Measurements from ENCODE around the gene RFC4.
A peak's percentile ranks its signal among the peaks of the same experiment; 100 is the strongest.

Gene RFC4

GRCh38 chr3:186828340-186828739 lies 22.1 kb upstream of the RFC4 start:
- no peak overlapping the region for H3K27ac ChIP-seq (ENCODE audit: extremely low read depth, low read depth, low read length)
- no peaks in the 10 kb centered on the region for H3K4me1 ChIP-seq (ENCODE audit: control insufficient read depth, insufficient read depth, low read length)
- H3K36me3 ChIP-seq (ENCODE audit: control insufficient read depth in 2 of 2, insufficient read depth in 1 of 2, low read length in 2 of 2): no peaks in the 10 kb centered on the region
- 0 out of 2 replicates have a peak, but pooled peaks have one; percentile 39 for TF ChIP-seq SCRT2 (tag by site-specific recombination; IDR thresholded peaks at IDR 0.05)
- TF ChIP-seq SCRT1 (tag by site-specific recombination; IDR thresholded peaks at IDR 0.05; ENCODE audit: borderline replicate concordance): peak; percentile 54
- TF ChIP-seq ZNF148 (tag by site-specific recombination; IDR thresholded peaks at IDR 0.05; ENCODE audit: borderline replicate concordance): no peak
- TF ChIP-seq, protein P1, sequence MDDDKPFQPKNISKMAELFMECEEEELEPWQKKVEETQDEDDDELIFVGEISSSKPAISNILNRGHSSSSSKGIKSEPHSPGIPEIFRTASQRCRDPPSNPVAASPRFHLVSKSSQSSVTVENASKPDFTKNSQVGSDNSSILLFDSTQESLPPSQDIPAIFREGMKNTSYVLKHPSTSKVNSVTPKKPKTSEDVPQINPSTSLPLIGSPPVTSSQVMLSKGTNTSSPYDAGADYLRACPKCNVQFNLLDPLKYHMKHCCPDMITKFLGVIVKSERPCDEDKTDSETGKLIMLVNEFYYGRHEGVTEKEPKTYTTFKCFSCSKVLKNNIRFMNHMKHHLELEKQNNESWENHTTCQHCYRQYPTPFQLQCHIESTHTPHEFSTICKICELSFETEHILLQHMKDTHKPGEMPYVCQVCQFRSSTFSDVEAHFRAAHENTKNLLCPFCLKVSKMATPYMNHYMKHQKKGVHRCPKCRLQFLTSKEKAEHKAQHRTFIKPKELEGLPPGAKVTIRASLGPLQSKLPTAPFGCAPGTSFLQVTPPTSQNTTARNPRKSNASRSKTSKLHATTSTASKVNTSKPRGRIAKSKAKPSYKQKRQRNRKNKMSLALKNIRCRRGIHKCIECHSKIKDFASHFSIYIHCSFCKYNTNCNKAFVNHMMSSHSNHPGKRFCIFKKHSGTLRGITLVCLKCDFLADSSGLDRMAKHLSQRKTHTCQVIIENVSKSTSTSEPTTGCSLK (tag by site-specific recombination; IDR thresholded peaks at IDR 0.05): no peak
- no peak for TF ChIP-seq ZNF544 (tag by site-specific recombination; IDR thresholded peaks at IDR 0.05)
- TF ChIP-seq, protein P2, sequence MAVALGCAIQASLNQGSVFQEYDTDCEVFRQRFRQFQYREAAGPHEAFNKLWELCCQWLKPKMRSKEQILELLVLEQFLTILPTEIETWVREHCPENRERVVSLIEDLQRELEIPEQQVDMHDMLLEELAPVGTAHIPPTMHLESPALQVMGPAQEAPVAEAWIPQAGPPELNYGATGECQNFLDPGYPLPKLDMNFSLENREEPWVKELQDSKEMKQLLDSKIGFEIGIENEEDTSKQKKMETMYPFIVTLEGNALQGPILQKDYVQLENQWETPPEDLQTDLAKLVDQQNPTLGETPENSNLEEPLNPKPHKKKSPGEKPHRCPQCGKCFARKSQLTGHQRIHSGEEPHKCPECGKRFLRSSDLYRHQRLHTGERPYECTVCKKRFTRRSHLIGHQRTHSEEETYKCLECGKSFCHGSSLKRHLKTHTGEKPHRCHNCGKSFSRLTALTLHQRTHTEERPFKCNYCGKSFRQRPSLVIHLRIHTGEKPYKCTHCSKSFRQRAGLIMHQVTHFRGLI (tag by site-specific recombination; IDR thresholded peaks at IDR 0.05): no peak
- no peak for TF ChIP-seq GLI2 (tag by site-specific recombination; IDR thresholded peaks at IDR 0.05; ENCODE audit: borderline replicate concordance, low read depth)
- TF ChIP-seq ZNF24 (tag by site-specific recombination; IDR thresholded peaks at IDR 0.05): no peak
- H3K4me3 ChIP-seq (ENCODE audit: low read depth, low read length): no peak overlapping the region
- H3K9me3 ChIP-seq (ENCODE audit: control insufficient read depth, insufficient read depth, low read depth, low read length): no peaks in the 10 kb centered on the region
- ChIA-PET POLR2A (interaction anchor here (1.0 kb wide), 1 partner anchor 45 kb away, joined by 5 read pairs; the partner anchor contains the start of gene EIF4A2), CTCF (interaction anchor here (0.6 to 1.3 kb wide), 3 partner anchors 20 to 1006 kb away, joined by 3 to 4 read pairs (median 4); no protein-coding TSS in a partner anchor)

DNA sequence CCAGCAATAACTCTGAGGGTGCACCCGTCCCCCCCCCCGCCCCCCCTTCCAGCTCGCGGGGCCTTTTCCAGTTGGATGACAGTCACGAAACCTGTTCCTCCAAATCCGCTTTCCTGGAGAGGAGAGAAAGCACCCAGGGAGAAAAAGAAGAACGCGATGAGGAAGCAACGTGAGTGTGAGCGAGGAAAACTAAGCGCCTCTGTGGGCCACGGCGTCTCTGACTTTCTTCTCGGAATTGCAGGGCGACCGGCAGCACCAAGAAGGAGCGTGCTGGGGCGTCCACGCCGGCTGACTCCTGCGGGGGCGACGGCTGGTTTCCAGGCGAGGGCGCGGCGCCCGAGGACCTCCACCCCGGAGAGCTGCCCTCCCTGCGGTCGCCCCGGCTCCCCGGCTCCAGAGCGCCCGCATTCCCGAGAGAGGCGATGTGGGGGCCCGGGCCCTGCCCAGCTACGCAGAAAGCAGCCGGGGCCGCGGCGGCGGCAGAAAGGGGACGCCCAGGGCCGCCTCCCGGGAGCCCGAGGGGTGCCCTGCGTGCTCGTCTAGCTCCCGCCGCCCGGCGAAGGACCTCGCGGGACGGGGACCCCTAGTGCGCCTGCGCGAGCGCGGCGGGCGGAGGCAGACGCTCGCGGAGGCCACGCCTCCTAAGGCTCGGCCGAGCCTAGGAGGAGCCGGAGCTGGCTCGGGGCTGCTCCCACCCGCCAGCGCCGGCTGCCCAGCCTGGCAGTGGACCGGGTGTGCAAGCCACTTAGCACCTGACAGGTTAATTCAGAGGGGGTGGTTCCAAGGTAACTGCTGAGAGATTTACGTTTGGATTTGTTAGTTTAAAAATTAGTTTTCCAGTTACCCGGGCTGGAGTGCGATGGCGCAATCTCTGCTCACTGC lies 20.9 kb upstream of the RFC4 start:
- POLR2A ChIA-PET: interaction anchor here (0.6 to 1.1 kb wide), 8 partner anchors 8 to 1205 kb away, joined by 3 to 8 read pairs (median 4); partner anchors contain the start of genes DNAJB11, EIF4A2, RFC4 and RPL39L
- TF ChIP-seq ZNF223 (tag by site-specific recombination; IDR thresholded peaks at IDR 0.05) (no peak), ZNF548 (tag by site-specific recombination; IDR thresholded peaks at IDR 0.05) (no peak), ZNF2 (tag by site-specific recombination; IDR thresholded peaks at IDR 0.05) (no peak), ZNF626 (tag by site-specific recombination; IDR thresholded peaks at IDR 0.05) (no peak), ZNF155 (tag by site-specific recombination; IDR thresholded peaks at IDR 0.05) (no peak), KLF9 (tag by site-specific recombination; IDR thresholded peaks at IDR 0.05; ENCODE audit: low read depth) (peak; percentile 34; the same call in 1 of the 2 replicates), REST (tag by site-specific recombination; IDR thresholded peaks at IDR 0.05) (no peak), ZNF37A (tag by site-specific recombination; IDR thresholded peaks at IDR 0.05) (no peak)
- TF ChIP-seq, protein P3, sequence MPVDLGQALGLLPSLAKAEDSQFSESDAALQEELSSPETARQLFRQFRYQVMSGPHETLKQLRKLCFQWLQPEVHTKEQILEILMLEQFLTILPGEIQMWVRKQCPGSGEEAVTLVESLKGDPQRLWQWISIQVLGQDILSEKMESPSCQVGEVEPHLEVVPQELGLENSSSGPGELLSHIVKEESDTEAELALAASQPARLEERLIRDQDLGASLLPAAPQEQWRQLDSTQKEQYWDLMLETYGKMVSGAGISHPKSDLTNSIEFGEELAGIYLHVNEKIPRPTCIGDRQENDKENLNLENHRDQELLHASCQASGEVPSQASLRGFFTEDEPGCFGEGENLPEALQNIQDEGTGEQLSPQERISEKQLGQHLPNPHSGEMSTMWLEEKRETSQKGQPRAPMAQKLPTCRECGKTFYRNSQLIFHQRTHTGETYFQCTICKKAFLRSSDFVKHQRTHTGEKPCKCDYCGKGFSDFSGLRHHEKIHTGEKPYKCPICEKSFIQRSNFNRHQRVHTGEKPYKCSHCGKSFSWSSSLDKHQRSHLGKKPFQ (tag by site-specific recombination; IDR thresholded peaks at IDR 0.05): no peak
- TF ChIP-seq, protein P4, sequence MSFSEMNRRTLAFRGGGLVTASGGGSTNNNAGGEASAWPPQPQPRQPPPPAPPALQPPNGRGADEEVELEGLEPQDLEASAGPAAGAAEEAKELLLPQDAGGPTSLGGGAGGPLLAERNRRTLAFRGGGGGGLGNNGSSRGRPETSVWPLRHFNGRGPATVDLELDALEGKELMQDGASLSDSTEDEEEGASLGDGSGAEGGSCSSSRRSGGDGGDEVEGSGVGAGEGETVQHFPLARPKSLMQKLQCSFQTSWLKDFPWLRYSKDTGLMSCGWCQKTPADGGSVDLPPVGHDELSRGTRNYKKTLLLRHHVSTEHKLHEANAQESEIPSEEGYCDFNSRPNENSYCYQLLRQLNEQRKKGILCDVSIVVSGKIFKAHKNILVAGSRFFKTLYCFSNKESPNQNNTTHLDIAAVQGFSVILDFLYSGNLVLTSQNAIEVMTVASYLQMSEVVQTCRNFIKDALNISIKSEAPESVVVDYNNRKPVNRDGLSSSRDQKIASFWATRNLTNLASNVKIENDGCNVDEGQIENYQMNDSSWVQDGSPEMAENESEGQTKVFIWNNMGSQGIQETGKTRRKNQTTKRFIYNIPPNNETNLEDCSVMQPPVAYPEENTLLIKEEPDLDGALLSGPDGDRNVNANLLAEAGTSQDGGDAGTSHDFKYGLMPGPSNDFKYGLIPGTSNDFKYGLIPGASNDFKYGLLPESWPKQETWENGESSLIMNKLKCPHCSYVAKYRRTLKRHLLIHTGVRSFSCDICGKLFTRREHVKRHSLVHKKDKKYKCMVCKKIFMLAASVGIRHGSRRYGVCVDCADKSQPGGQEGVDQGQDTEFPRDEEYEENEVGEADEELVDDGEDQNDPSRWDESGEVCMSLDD (tag by site-specific recombination; IDR thresholded peaks at IDR 0.05): no peak

More for the DNA sequence above, 20.9 kb upstream of the RFC4 start:
- CTCF ChIA-PET: interaction anchor here (0.6 to 1.3 kb wide), 4 partner anchors 8 to 1588 kb away, joined by 3 to 6 read pairs (median 3); no protein-coding TSS in a partner anchor
- H3K27ac ChIP-seq (ENCODE audit: extremely low read depth, low read depth, low read length): peak overlapping the region; percentile 63; the same call in 1 of the 2 replicates
- no peaks in the 10 kb centered on the region for H3K4me1 ChIP-seq (ENCODE audit: control insufficient read depth, insufficient read depth, low read length)
- H3K9me3 ChIP-seq (ENCODE audit: control insufficient read depth, insufficient read depth, low read depth, low read length): no peaks in the 10 kb centered on the region
- no peaks in the 10 kb centered on the region for H3K36me3 ChIP-seq (ENCODE audit: control insufficient read depth in 2 of 2, insufficient read depth in 1 of 2, low read length in 2 of 2)
- H3K4me3 ChIP-seq (ENCODE audit: low read depth, low read length): peak overlapping the region; percentile 43

Data from HEK293 (cell line).